Neural crest cell (in vitro differentiated cells): Measurements from ENCODE around the gene CARM1. TPM values are rescaled to one million over a fixed set of nuclear protein-coding genes. Genes with fewer than 3 reads are reported as not detected.

ENCODE experiments used
- DNase-seq: peaks from one replicate; pipeline ENCODE4 v3.0.0; 2021; ENCODE audit warnings: low read depth, mixed read lengths, low spot score
- H3K27ac Mint-ChIP-seq: one replicate; pipeline ENCODE4 v1.8.0; 2021; ENCODE audit warnings: mild to moderate bottlenecking, mixed read lengths; ENCODE audit not compliant: unreplicated experiment
- H3K27me3 Mint-ChIP-seq: 2 replicates; pipeline ENCODE4 v1.8.0; 2021; ENCODE audit warnings: low read depth, mild to moderate bottlenecking, mixed read lengths
- H3K36me3 Mint-ChIP-seq: 2 replicates; pipeline ENCODE4 v1.8.0; 2021; ENCODE audit warnings: low read depth, mild to moderate bottlenecking, mixed read lengths
- H3K4me1 Mint-ChIP-seq: 2 replicates; pipeline ENCODE4 v1.8.0; 2021; ENCODE audit warnings: mixed read lengths
- H3K4me3 Mint-ChIP-seq: one replicate; pipeline ENCODE4 v1.8.0; 2021; ENCODE audit warnings: mild to moderate bottlenecking, mixed read lengths
- H3K9me3 Mint-ChIP-seq: 2 replicates; pipeline ENCODE4 v1.8.0; 2021; ENCODE audit warnings: mixed read lengths
- CTCF ChIP-seq: fragments of 200-600 bp; sonication (generic); conservative IDR thresholded peaks from 2 replicates; pipeline ENCODE4 v1.5.0; 2021; ENCODE audit warnings: antibody characterized with exemption, mild to moderate bottlenecking
- total RNA-seq: library from RNA; stranded (reverse); gene quantifications from 2 replicates; pipeline ENCODE4 v1.2.1, GENCODE V29; 2021

Gene CARM1
- total RNA-seq, 1 donor from 2014 or later, result 99.6 TPM

- Mint-ChIP-seq H3K4me1 (peaks cover 47% of the 10 kb centered on the region), H3K27ac (no peak overlapping the region), H3K9me3 (no peaks in the 10 kb centered on the region), H3K27me3 (no peaks in the 10 kb centered on the region), H3K36me3 (no peaks in the 10 kb centered on the region), H3K4me3 (no peak overlapping the region)
- no peak for DNase-seq
- TF ChIP-seq CTCF, result no peak
Observed at GRCh38 chr19:10895363-10895762, 24.0 kb downstream of the CARM1 start.

- H3K9me3 Mint-ChIP-seq, result no peaks in the 10 kb centered on the region
- no peak for TF ChIP-seq CTCF
- no peak for DNase-seq
- H3K27ac Mint-ChIP-seq, result peak overlapping the region; percentile 68
- peaks cover 45% of the 10 kb centered on the region for H3K4me1 Mint-ChIP-seq
- H3K4me3 Mint-ChIP-seq, result no peak overlapping the region
- H3K36me3 Mint-ChIP-seq, result no peaks in the 10 kb centered on the region
- no peaks in the 10 kb centered on the region for H3K27me3 Mint-ChIP-seq
Observed at GRCh38 chr19:10895920-10896319, 24.6 kb downstream of the CARM1 start.

GRCh38 chr19:10896851-10897526 lies 25.6 kb downstream of the CARM1 start:
- Mint-ChIP-seq H3K4me1 (peaks cover 34% of the 10 kb centered on the region), H3K27me3 (no peaks in the 10 kb centered on the region), H3K36me3 (no peaks in the 10 kb centered on the region), H3K4me3 (no peak overlapping the region), H3K27ac (no peak overlapping the region), H3K9me3 (no peaks in the 10 kb centered on the region)
- TF ChIP-seq CTCF, result no peak
- no peak for DNase-seq

- Mint-ChIP-seq H3K9me3 (no peaks in the 10 kb centered on the region), H3K27me3 (no peaks in the 10 kb centered on the region), H3K27ac (peak overlapping the region; percentile 62), H3K4me3 (no peak overlapping the region), H3K36me3 (peaks cover 7% of the 10 kb centered on the region), H3K4me1 (peaks cover 27% of the 10 kb centered on the region)
- DNase-seq, result no peak
- TF ChIP-seq CTCF, result no peak
Observed at GRCh38 chr19:10898633-10899032, 27.3 kb downstream of the CARM1 start.

GRCh38 chr19:10899151-10899653 lies 27.8 kb downstream of the CARM1 start:
- no peak for TF ChIP-seq CTCF
- Mint-ChIP-seq H3K4me3 (no peak overlapping the region), H3K27me3 (no peaks in the 10 kb centered on the region), H3K36me3 (peaks cover 9% of the 10 kb centered on the region), H3K27ac (no peak overlapping the region), H3K9me3 (no peaks in the 10 kb centered on the region), H3K4me1 (peaks cover 24% of the 10 kb centered on the region)
- DNase-seq, result no peak
